Skeletal muscle cell (primary cell): Measurements from ENCODE around the gene C16orf74.

Experiments used
- DNase-seq: peaks from one replicate; pipeline ENCODE4 v3.0.0-alpha.2; 2010; ENCODE audit warnings: low read depth
- H3K4me3 ChIP-seq: 2 replicates; pipeline ENCODE4 v1.5.1; 2011; ENCODE audit warnings: low read depth, mild to moderate bottlenecking, control low read depth, low read length, moderate library complexity

Gene C16orf74

GRCh38 chr16:85752511-85753420, 1.9 kb upstream of the C16orf74 start:
- DNase-seq: no peak

DNA sequence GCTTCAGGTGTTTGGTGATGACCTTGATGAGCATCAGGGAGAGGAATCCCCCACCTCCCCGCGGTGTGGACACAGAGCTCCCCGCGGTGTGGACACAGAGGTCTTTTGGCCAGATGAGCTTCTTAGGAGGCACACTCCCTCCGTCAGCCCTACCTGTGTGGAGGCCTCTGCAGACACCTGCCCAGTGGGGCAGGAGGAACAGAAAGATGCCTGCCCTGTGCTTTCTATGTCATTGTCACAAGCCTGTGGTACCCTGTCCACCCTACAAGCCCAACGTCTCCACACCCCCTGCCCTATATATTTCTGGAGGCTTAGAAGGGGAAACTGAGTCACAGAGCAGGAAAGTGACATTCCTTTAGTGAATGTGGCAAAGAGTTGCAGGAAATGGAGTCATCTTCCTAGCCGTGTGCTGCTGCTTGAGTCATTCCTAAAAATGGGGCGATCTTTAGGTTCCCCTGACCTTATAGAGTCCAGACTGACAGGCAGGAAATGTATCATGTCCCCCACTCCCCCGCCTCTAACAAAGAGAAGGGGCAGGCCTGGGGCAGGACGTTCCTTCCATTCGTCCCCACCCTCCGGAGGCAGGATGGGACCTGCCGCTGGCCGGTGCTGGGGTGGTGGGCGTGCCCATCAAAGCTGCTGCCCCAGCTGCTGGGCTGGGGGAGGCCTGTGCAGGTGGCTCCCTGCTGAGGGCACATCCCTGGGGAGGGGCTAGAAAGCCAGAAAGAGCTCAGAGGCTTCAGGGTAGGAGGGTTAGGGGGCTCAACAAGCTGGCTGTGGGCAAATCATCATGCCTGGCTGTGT, 1.0 kb upstream of the C16orf74 start:
- H3K4me3 ChIP-seq: peak overlapping the region; percentile 43
- DNase-seq: no peak

More at GRCh38 chr16:85752511-85753420, 1.9 kb upstream of the C16orf74 start:
- H3K4me3 ChIP-seq: no peak overlapping the region

DNA sequence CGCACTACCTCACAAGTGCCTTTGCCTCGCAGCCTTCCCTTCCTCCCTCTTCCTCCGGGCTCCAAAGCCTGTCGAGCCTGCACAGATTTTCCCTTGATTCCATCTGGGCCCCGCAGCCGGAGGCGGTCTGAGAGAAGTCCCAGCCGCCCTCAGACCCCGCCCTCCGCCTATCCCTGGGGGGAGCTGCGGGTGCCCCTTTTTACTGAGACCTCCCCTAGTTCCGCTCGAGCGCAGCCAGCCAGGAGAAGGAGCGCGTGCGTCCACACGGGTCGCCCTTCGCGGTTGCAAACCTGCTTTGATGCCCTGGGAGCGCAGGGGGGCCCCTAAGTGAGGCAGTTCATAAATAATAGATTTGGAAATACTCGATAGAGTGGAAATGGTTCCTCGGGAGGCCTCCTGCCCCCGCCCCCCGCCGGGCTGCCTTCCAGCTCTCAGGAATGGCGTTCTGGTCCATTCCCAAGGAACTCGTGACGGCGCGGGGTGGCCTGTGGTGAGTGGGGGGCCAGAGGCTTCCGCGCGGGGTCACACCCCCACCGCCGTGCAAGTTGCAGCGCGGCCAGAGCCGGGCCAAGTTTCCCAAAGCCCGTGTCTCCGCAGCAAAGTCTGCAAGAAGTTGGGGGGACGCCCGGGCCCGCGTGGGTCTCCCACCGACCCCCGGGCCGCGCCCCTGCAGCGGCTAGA, 610 bp downstream of the C16orf74 start:
- peak overlapping the region; percentile 58 for H3K4me3 ChIP-seq
- peak; percentile 8 for DNase-seq

- DNase-seq: no peak
- peak overlapping the region; percentile 58 for H3K4me3 ChIP-seq
These were observed 1.1 kb downstream of the C16orf74 start for GRCh38 chr16:85749771-85750145.

- H3K4me3 ChIP-seq: no peak overlapping the region
- DNase-seq: peak; percentile 10
These were observed 4.3 kb downstream of the C16orf74 start for GRCh38 chr16:85746460-85747215.

DNA sequence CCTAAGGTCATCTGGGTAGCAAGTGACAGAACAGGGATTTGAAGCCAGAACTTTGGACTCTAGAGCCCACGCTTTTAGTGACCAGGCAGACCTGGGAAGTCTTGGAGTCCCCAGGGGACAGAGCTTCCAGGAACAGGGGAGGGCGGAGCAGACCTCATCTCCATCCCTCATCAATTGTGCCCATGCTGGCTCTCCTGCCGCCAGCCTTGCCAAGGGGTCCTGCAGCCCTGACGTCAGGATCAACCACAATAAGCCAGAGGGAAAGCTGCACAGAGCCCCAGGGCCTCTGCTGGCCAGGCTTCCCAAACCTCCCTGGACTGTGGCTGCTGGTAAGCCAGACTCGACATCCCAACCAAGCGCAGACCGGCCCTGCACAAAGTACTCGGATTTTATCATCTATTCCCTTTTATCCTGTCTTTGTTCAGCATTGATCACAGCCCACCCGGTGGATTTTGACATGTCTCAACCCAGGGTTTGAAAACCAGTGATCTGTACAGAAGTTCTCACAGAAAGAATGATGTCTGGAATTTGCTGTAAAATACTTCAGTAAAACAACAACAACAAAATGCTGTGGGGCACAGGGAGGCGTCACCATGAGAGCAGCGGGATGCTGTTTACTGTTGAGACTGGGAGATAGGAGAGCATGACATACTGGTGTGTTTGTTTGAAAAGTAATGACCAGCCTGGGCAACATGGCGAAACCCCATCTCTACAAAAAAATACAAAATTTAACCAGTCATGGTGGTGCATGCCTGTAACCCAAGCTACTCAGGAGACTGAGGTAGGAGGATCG, 11.8 kb downstream of the C16orf74 start:
- no peak overlapping the region for H3K4me3 ChIP-seq

DNA sequence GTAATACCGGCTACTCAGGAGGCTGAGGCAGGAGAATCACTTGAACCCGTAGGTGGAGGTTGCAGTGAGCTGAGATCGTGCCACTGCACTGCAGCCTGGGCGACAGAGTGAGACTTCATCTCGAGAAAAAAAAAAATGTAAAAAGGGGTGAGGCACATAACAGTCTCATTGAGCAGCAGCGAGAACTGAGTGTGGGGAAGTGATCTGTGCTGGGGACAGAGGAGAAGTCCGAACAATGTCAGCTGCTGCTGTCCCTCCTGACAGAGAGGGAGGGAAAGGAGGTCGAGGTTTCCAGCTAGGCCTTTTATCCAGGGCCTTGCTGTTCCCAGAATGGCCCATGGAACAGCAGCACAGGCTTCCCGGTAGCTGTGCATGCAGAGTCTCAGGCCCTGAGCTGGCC, 14.0 kb downstream of the C16orf74 start:
- no peak for DNase-seq
- no peak overlapping the region for H3K4me3 ChIP-seq

More for the DNA sequence above, 11.8 kb downstream of the C16orf74 start:
- DNase-seq: no peak

- H3K4me3 ChIP-seq: no peak overlapping the region
- DNase-seq: no peak
These were observed 14.9 kb downstream of the C16orf74 start for GRCh38 chr16:85735946-85736345.

- no peak overlapping the region for H3K4me3 ChIP-seq
- no peak for DNase-seq
These were observed 15.7 kb downstream of the C16orf74 start for GRCh38 chr16:85735225-85735635.

DNA sequence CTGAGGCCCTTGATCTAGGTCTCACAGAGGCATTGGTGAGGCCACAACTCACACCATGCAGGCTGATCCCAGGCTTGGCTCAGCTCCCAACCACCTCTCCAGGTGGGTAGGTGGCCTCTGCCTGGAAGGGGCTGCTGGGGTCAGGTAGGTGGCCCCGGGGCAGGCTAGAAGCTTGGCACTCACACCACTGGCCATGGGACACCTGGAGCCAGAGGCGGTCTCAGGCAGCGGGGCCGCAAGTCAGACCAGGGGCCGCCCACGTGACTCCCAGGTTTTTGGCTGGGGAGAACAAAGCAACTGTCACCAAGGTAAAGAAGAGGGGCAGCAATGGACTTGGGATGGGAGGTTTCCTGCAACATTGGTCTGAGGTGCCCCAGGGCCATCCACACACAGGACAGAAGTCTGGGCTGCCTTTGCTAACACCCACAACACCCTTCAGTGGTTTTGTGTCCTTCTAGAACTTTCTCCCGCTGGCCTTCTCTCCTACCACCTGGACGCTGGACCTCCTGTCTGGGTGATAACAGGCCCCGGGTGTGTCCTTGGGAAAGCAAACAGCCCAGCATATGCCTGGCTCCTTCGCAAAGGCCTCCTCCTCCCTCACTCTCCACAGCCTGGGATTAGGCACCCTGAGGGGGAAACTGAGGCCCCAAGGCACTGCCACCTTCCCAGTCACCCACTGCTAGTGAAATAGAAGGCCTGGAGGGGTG, 16.4 kb downstream of the C16orf74 start:
- no peak for DNase-seq
- H3K4me3 ChIP-seq: no peak overlapping the region

DNA sequence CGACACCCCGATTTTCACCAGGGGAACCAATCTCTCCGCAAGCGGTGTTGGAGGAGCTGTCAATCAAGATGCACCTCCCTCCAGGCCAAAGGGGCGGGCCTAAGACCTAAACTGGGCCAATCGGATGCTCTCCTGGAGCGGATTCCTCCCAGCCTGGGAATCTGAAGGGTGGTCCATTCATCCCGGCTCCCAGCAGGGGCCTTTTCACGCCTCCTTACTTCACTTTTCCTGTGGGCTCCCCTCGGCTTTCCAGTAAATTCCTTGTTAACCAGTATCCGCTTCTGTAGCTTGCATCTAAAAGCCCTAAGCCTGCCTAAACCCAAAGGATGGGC, 17.1 kb downstream of the C16orf74 start:
- peak; percentile 16 for DNase-seq
- H3K4me3 ChIP-seq: no peak overlapping the region

GRCh38 chr16:85733155-85733838, 17.6 kb downstream of the C16orf74 start:
- no peak overlapping the region for H3K4me3 ChIP-seq
- peak; percentile 46 for DNase-seq

GRCh38 chr16:85731179-85731578, 19.7 kb downstream of the C16orf74 start:
- DNase-seq: no peak
- no peak overlapping the region for H3K4me3 ChIP-seq

GRCh38 chr16:85730186-85730465, 20.8 kb downstream of the C16orf74 start:
- H3K4me3 ChIP-seq: no peak overlapping the region
- no peak for DNase-seq

GRCh38 chr16:85729452-85730185, 21.3 kb downstream of the C16orf74 start:
- H3K4me3 ChIP-seq: no peak overlapping the region
- DNase-seq: peak; percentile 19

DNA sequence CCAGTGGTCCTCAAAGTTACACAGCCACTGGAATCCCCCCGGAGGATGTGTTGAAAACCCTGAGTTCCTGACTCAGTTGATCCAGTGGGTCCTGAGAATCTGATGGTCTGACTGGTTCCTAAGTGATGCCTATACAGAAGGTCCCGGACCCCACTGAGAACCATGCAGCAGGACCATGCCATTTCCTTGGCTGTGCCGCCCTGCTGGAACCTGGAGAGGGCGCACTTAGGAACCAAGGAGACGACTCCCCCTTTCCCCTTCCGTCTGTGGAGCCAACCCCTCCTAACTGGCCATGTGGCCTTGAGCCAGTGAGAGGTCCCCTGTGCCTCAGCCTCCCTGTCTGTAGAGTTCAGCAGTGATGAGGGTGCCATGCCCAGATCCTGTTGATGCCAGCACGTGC, 22.0 kb downstream of the C16orf74 start:
- no peak overlapping the region for H3K4me3 ChIP-seq
- DNase-seq: no peak

- H3K4me3 ChIP-seq: no peak overlapping the region
- DNase-seq: no peak
These were observed 26.0 kb downstream of the C16orf74 start for GRCh38 chr16:85724936-85725335.
